ENCODE results near the gene VPS36. TPM values are rescaled to one million over a fixed set of nuclear protein-coding genes. Genes with fewer than 3 reads are reported as not detected.

Gene VPS36
- polyA plus RNA-seq, 1 donor from 2014 or later = 85.4 TPM

DNA sequence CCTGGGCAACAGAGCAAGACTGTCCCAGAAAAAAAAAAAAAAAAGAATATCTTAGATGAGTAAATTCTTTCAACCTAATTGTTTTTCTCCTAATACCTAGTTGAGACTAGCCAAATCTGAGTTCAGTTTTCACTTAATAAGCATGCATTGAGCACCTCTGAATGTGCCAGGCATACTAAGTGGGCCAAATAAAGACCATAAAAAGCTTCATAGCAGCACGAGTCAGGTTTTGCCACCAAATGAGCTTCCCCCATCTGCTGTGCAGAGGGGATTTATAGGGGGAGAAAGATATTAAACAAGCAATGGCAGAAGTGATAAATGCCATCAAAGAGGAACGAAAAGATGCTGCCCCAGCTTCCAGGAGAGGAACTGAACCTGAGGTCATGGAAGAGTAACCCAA lies 55.8 kb downstream of the VPS36 start:
- H3K4me3 ChIP-seq (ENCODE audit: low read length) = no peak overlapping the region
- TF ChIP-seq SMC3 (conservative IDR thresholded peaks at IDR 0.05; ENCODE audit: poor library complexity) = no peak
- H4K20me1 ChIP-seq (ENCODE audit: insufficient read depth) = no peaks in the 10 kb centered on the region
- H3F3A ChIP-seq (ENCODE audit: insufficient read depth, low read length, poor library complexity, severe bottlenecking) = no peaks in the 10 kb centered on the region
- H3K9me2 ChIP-seq (ENCODE audit: insufficient read depth, low read length) = no peaks in the 10 kb centered on the region
- H2AFZ ChIP-seq (ENCODE audit: low read depth, low read length) = no peak overlapping the region
- no peak overlapping the region for H3K9ac ChIP-seq (ENCODE audit: low read length)
- no peaks in the 10 kb centered on the region for H3K36me3 ChIP-seq (ENCODE audit: insufficient read depth, low read length)
- H3K27me3 ChIP-seq (ENCODE audit: insufficient read depth, low read depth, low read length) = no peaks in the 10 kb centered on the region
- H3K79me2 ChIP-seq (replicated peaks; ENCODE audit: insufficient read depth, low read length) = no peaks in the 10 kb centered on the region
- no peaks in the 10 kb centered on the region for H3K9me3 ChIP-seq (ENCODE audit: low read length)
- H3K27ac ChIP-seq (ENCODE audit: low read length) = no peak overlapping the region
- H3K4me2 ChIP-seq (ENCODE audit: low read length) = no peak overlapping the region

DNA sequence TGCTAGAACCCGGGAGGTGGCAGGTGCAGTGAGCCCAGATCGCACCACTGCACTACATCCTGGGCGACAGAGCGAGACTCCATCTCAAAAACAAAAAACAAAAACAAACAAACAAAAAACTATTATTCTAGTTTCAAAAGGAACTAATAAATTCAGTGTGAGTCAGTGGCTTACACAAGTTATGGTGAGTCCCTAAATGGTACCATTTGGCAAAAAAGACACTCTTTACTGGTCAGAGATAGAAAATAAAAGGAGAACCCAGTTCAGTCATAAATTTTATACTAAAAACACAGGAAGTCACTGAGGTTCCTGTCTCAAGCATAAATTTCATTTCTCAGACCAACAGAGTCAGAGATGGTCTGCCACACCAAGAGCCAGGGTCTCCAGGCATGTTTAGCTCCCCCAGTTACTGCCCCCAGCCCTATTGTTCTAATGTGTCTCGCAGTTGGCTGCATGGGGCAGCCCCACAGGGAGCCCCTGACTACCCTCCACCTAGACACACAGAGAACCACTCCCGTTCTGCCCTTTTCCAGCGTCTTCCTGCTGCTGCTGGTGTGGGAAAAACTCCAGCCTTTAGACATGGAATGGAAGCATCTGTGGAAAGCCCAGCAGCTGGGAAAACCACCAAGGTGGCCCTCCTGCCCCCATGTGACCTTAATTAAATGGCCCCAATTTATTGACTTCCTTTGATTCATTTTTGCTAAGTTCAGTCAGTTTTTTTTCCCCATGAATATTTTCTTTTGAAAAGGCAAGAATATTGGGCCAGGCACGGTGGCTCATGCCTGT lies 56.7 kb downstream of the VPS36 start:
- H3K4me2 ChIP-seq (ENCODE audit: low read length) = no peak overlapping the region
- H3K36me3 ChIP-seq (ENCODE audit: insufficient read depth, low read length) = no peaks in the 10 kb centered on the region

More for the DNA sequence above, 56.7 kb downstream of the VPS36 start:
- no peak overlapping the region for H3K9ac ChIP-seq (ENCODE audit: low read length)
- no peaks in the 10 kb centered on the region for H3K27me3 ChIP-seq (ENCODE audit: insufficient read depth, low read depth, low read length)
- no peak overlapping the region for H2AFZ ChIP-seq (ENCODE audit: low read depth, low read length)
- H3F3A ChIP-seq (ENCODE audit: insufficient read depth, low read length, poor library complexity, severe bottlenecking) = no peaks in the 10 kb centered on the region
- no peaks in the 10 kb centered on the region for H3K9me2 ChIP-seq (ENCODE audit: insufficient read depth, low read length)
- no peaks in the 10 kb centered on the region for H3K9me3 ChIP-seq (ENCODE audit: low read length)
- TF ChIP-seq POLR2AphosphoS5 (IDR thresholded peaks at IDR 0.05) (no peak), EP300 (conservative IDR thresholded peaks at IDR 0.05; ENCODE audit: poor library complexity, severe bottlenecking) (no peak), EZH2 (IDR thresholded peaks at IDR 0.05; ENCODE audit: borderline replicate concordance, insufficient read depth, low read length, poor library complexity, severe bottlenecking) (no peak), RAD21 (conservative IDR thresholded peaks at IDR 0.05) (no peak), MXI1 (conservative IDR thresholded peaks at IDR 0.05; ENCODE audit: poor library complexity, severe bottlenecking) (no peak), SMC3 (conservative IDR thresholded peaks at IDR 0.05; ENCODE audit: poor library complexity) (no peak), TAF1 (IDR thresholded peaks at IDR 0.05; ENCODE audit: low read depth) (no peak)
- TF ChIP-seq, protein P1, sequence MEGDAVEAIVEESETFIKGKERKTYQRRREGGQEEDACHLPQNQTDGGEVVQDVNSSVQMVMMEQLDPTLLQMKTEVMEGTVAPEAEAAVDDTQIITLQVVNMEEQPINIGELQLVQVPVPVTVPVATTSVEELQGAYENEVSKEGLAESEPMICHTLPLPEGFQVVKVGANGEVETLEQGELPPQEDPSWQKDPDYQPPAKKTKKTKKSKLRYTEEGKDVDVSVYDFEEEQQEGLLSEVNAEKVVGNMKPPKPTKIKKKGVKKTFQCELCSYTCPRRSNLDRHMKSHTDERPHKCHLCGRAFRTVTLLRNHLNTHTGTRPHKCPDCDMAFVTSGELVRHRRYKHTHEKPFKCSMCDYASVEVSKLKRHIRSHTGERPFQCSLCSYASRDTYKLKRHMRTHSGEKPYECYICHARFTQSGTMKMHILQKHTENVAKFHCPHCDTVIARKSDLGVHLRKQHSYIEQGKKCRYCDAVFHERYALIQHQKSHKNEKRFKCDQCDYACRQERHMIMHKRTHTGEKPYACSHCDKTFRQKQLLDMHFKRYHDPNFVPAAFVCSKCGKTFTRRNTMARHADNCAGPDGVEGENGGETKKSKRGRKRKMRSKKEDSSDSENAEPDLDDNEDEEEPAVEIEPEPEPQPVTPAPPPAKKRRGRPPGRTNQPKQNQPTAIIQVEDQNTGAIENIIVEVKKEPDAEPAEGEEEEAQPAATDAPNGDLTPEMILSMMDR (IDR thresholded peaks at IDR 0.05; ENCODE audit: poor library complexity, severe bottlenecking) = no peak
- TF ChIP-seq, protein P2, sequence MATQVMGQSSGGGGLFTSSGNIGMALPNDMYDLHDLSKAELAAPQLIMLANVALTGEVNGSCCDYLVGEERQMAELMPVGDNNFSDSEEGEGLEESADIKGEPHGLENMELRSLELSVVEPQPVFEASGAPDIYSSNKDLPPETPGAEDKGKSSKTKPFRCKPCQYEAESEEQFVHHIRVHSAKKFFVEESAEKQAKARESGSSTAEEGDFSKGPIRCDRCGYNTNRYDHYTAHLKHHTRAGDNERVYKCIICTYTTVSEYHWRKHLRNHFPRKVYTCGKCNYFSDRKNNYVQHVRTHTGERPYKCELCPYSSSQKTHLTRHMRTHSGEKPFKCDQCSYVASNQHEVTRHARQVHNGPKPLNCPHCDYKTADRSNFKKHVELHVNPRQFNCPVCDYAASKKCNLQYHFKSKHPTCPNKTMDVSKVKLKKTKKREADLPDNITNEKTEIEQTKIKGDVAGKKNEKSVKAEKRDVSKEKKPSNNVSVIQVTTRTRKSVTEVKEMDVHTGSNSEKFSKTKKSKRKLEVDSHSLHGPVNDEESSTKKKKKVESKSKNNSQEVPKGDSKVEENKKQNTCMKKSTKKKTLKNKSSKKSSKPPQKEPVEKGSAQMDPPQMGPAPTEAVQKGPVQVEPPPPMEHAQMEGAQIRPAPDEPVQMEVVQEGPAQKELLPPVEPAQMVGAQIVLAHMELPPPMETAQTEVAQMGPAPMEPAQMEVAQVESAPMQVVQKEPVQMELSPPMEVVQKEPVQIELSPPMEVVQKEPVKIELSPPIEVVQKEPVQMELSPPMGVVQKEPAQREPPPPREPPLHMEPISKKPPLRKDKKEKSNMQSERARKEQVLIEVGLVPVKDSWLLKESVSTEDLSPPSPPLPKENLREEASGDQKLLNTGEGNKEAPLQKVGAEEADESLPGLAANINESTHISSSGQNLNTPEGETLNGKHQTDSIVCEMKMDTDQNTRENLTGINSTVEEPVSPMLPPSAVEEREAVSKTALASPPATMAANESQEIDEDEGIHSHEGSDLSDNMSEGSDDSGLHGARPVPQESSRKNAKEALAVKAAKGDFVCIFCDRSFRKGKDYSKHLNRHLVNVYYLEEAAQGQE (IDR thresholded peaks at IDR 0.05; ENCODE audit: borderline replicate concordance) = no peak
- no peaks in the 10 kb centered on the region for H3K79me2 ChIP-seq (replicated peaks; ENCODE audit: insufficient read depth, low read length)
- H4K20me1 ChIP-seq (ENCODE audit: insufficient read depth) = no peaks in the 10 kb centered on the region
- H3K4me3 ChIP-seq (ENCODE audit: low read length) = no peak overlapping the region
- H3K27ac ChIP-seq (ENCODE audit: low read length) = no peak overlapping the region
